Osteocyte (in vitro differentiated cells): ENCODE data around the gene AFTPH. TPM values are rescaled to one million over a fixed set of nuclear protein-coding genes. Genes with fewer than 3 reads are reported as not detected.
A peak's percentile ranks its signal among the peaks of the same experiment; 100 is the strongest.

ENCODE experiments used
- DNase-seq: peaks from one replicate; pipeline ENCODE4 v3.0.0; 2021; ENCODE audit warnings: mixed read lengths; ENCODE audit not compliant: unreplicated experiment; ENCODE audit errors: extremely low spot score
- H3K27ac Mint-ChIP-seq: one replicate; pipeline ENCODE4 v1.8.0; 2021; ENCODE audit warnings: mild to moderate bottlenecking, mixed read lengths; ENCODE audit not compliant: unreplicated experiment
- H3K27me3 Mint-ChIP-seq: one replicate; pipeline ENCODE4 v1.8.0; 2021; ENCODE audit warnings: mixed read lengths; ENCODE audit not compliant: unreplicated experiment
- H3K36me3 Mint-ChIP-seq: one replicate; pipeline ENCODE4 v1.8.0; 2021; ENCODE audit warnings: mixed read lengths; ENCODE audit not compliant: unreplicated experiment
- H3K4me1 Mint-ChIP-seq: one replicate; pipeline ENCODE4 v1.8.0; 2021; ENCODE audit warnings: mixed read lengths; ENCODE audit not compliant: unreplicated experiment
- H3K4me3 Mint-ChIP-seq: one replicate; pipeline ENCODE4 v1.8.0; 2021; ENCODE audit warnings: mild to moderate bottlenecking, moderate library complexity, mixed read lengths; ENCODE audit not compliant: unreplicated experiment
- H3K9me3 Mint-ChIP-seq: one replicate; pipeline ENCODE4 v1.8.0; 2021; ENCODE audit warnings: mixed read lengths; ENCODE audit not compliant: unreplicated experiment
- total RNA-seq: library from RNA; stranded (reverse); gene quantifications from 2 replicates; pipeline ENCODE4 v1.2.1, GENCODE V29; 2021
- TF ChIP-seq, protein P1 (sequence below): fragments of 200-600 bp; sonication (generic); IDR thresholded peaks from 2 replicates; pipeline ENCODE4 v1.5.0; 2021; ENCODE audit warnings: antibody characterized with exemption, mild to moderate bottlenecking, moderate library complexity

The AFTPH gene
- total RNA-seq, 1 donor from 2014 or later = 15.5 TPM

DNA sequence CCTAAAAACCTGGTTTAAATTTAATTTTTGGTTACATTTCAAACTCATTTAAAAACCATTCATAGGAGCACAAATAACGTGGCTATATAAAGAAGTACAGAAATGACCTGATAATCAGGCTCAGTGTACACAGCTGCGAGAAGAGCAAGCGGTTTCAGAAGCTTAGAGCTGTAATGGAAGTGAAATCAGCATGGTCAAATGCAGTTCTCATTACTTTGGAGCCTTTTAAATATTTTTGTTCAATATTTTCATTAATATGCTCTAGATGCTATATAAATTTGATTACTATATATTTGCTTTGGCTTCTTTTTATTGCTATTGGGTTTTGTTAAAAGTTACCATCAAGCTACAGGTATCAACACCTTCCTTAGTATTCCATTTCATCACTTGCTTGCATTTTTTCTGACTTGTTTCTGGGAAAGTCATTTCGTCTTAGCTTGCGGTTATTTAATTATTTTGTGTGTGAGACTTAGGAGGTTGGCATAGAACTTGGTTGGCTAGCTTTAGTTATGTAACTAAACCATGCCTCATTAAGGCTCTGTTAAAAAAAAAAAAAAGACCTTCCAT lies 58.7 kb downstream of the AFTPH start:
- no peak overlapping the region for H3K4me3 Mint-ChIP-seq
- H3K36me3 Mint-ChIP-seq = peaks cover 17% of the 10 kb centered on the region
- no peak overlapping the region for H3K27ac Mint-ChIP-seq
- TF ChIP-seq, protein P1, sequence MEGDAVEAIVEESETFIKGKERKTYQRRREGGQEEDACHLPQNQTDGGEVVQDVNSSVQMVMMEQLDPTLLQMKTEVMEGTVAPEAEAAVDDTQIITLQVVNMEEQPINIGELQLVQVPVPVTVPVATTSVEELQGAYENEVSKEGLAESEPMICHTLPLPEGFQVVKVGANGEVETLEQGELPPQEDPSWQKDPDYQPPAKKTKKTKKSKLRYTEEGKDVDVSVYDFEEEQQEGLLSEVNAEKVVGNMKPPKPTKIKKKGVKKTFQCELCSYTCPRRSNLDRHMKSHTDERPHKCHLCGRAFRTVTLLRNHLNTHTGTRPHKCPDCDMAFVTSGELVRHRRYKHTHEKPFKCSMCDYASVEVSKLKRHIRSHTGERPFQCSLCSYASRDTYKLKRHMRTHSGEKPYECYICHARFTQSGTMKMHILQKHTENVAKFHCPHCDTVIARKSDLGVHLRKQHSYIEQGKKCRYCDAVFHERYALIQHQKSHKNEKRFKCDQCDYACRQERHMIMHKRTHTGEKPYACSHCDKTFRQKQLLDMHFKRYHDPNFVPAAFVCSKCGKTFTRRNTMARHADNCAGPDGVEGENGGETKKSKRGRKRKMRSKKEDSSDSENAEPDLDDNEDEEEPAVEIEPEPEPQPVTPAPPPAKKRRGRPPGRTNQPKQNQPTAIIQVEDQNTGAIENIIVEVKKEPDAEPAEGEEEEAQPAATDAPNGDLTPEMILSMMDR = no peak
- no peak for DNase-seq
- H3K27me3 Mint-ChIP-seq = no peaks in the 10 kb centered on the region
- H3K4me1 Mint-ChIP-seq = peaks cover 2% of the 10 kb centered on the region
- no peaks in the 10 kb centered on the region for H3K9me3 Mint-ChIP-seq

DNA sequence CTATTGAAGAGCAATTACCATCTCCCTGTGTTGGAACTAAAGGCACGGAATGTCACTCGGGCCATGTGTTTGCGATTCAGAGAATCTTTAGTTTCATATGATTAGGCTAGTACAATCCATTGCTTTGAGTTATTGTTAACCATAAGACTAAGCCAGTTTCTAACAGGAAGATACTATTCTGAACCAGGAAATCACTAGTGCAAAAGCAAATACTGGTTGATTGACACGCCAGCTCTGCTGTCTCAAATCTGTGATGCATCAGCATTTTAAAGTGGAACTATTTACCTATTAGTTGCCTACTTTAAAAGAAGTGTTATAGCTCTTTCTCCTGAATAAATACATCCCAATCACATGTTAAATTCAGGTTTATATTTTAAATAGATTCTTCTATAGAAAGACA lies 61.9 kb downstream of the AFTPH start:
- TF ChIP-seq, protein P1 = no peak
- Mint-ChIP-seq H3K27me3 (no peaks in the 10 kb centered on the region), H3K9me3 (no peaks in the 10 kb centered on the region), H3K27ac (no peak overlapping the region), H3K4me1 (peaks cover 2% of the 10 kb centered on the region), H3K36me3 (peaks cover 19% of the 10 kb centered on the region), H3K4me3 (no peak overlapping the region)
- no peak for DNase-seq

DNA sequence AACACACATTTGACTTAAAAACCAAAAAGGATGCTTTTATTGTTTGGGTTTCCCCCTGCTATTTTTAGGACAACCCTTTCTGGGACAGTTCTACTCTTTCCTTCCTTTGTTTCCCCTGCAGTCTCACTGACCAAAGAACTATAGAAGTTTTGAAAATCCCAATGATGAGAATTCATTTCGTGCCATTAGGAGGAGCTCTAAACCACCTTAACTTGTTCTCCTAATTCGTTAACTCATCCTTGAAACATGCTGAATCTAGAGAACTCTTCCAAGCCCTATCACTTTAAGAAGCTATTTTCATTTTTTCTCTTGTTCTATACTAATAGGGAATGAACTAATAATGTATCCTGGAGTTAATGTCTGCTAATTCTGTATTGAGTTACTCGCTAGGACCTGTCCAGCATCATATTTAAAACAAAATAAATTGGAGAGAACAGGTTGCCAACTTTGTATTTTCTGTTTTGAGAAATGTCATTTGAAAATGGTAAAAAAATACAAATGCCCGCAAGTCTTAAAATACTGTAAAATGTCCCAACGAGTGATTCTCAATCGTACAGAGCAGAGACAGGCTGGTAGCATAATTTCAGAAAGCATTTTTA lies 62.9 kb downstream of the AFTPH start:
- no peak overlapping the region for H3K27ac Mint-ChIP-seq
- H3K4me3 Mint-ChIP-seq = no peak overlapping the region
- TF ChIP-seq, protein P1 = peak; percentile 77
- H3K36me3 Mint-ChIP-seq = peaks cover 25% of the 10 kb centered on the region
- peaks cover 2% of the 10 kb centered on the region for H3K4me1 Mint-ChIP-seq
- no peak for DNase-seq
- no peaks in the 10 kb centered on the region for H3K9me3 Mint-ChIP-seq
- H3K27me3 Mint-ChIP-seq = no peaks in the 10 kb centered on the region

DNA sequence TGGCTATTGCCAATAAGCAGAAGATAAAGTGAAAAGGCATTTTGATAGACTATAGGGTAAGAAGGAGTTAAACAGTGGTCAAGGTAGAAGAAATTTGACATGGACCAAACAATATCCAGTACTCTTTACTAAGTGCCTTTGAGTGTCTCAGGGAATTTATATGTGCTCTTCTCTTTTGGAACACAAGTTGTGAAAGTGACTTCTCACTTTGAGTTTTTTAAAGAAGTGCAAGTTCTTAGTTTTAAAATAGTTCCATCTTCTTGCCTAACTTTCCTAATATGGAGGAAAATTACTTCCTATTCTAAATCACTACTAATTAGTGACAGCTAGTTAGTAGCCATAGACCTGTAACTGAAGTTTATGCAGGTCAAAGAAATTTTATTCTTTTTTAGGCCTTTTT lies 63.4 kb downstream of the AFTPH start:
- Mint-ChIP-seq H3K9me3 (no peaks in the 10 kb centered on the region), H3K4me1 (peaks cover 2% of the 10 kb centered on the region), H3K36me3 (peaks cover 28% of the 10 kb centered on the region), H3K27ac (no peak overlapping the region), H3K4me3 (no peak overlapping the region), H3K27me3 (no peaks in the 10 kb centered on the region)
- no peak for DNase-seq
- TF ChIP-seq, protein P1 = no peak

DNA sequence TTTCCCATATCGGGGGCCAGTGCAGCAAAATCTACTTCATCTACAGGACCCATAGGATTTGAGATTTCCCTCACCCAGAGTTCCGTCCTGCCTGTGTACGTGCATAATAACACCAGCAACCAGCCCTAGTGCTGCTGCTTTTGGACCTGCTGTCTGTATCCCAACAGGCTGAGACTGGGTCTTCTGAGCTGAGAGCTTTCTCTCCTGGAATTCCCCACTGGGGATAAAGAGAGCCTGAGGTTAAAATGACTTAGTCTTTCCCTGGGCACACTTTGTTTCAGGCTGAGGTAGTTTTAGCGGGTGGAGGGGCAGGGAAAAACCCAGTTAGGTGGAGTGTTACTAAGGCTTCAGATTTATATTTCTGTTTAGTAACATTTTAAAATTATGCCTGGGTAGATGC lies 67.1 kb downstream of the AFTPH start:
- TF ChIP-seq, protein P1 = no peak
- Mint-ChIP-seq H3K4me1 (peaks cover 22% of the 10 kb centered on the region), H3K27me3 (no peaks in the 10 kb centered on the region), H3K4me3 (no peak overlapping the region), H3K9me3 (no peaks in the 10 kb centered on the region), H3K27ac (no peak overlapping the region), H3K36me3 (peaks cover 28% of the 10 kb centered on the region)
- DNase-seq = no peak
